ENCODE results near the gene DDOST. TPM values are rescaled to one million over a fixed set of nuclear protein-coding genes. Genes with fewer than 3 reads are reported as not detected.

DDOST gene
- total RNA-seq, 1 donor from 2014 or later, result 135 TPM

DNA sequence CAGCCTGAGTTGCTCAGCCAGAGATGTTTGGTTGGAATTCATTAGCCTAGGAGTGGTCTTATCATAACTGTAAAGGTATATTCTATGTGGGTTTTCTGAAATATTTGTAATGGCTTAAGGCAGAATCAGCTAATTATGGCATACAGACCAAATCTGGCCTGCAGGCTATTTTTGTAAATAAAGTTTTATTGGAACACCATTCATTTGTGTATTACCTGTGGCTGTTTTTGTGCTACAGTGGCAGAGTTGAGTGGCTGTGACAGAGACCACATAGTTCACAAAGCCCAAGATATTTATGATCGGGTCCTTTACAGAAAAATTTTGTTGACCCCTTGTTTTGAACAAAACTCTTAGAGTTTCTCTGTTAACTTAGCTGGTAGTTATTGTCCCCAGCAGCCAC, 7.4 kb upstream of the DDOST start:
- intact Hi-C loops (cut with micrococcal nuclease), result no loop called here
- DNase-seq (no peak), ATAC-seq (no peak)

- intact Hi-C loops (cut with micrococcal nuclease), result no loop called here
- DNase-seq (no peak), ATAC-seq (no peak)
These were observed 5.6 kb upstream of the DDOST start for GRCh38 chr1:20666804-20667203.

DNA sequence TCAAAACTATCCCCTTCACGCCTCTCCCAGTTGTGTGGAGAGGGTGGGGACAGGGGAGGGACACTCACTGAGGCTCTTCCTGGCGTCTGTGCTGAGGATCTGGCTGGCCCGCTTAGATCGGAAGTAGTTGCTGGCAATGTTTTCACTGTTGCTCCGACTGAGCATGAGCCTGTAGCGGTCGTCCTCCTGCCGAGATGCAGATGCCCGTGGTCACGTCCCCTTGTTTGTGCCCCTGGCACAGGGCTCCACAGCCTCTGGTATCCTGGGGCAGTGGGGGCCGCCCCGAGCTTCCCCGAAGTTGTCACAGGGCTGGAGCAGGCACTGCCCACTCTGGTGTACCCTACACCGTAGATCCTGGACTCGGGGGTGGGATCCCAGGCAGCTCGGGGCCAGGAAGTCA, 5.0 kb upstream of the DDOST start:
- DNase-seq (no peak), ATAC-seq (no peak)
- intact Hi-C loops (cut with micrococcal nuclease), result no loop called here

GRCh38 chr1:20665726-20666125, 4.6 kb upstream of the DDOST start:
- DNase-seq, result no peak
- ATAC-seq, result no peak
- intact Hi-C loops (cut with micrococcal nuclease), result no loop called here

GRCh38 chr1:20663969-20664715, 3.0 kb upstream of the DDOST start:
- DNase-seq (peak; percentile 17), ATAC-seq (no peak)
- intact Hi-C loops (cut with micrococcal nuclease), result no loop called here

GRCh38 chr1:20663365-20663764, 2.2 kb upstream of the DDOST start:
- ATAC-seq (no peak), DNase-seq (no peak)
- intact Hi-C loops (cut with micrococcal nuclease), result no loop called here

GRCh38 chr1:20662110-20662475, 924 bp upstream of the DDOST start:
- ATAC-seq, result no peak
- intact Hi-C loops (cut with micrococcal nuclease), result no loop called here
- DNase-seq, result no peak

GRCh38 chr1:20660847-20661206, 342 bp downstream of the DDOST start:
- ATAC-seq (no peak), DNase-seq (no peak)
- intact Hi-C loops (cut with micrococcal nuclease), result no loop called here

GRCh38 chr1:20660363-20660762, 806 bp downstream of the DDOST start:
- intact Hi-C loops (cut with micrococcal nuclease), result no loop called here
- no peak for ATAC-seq
- DNase-seq, result no peak

- DNase-seq (no peak), ATAC-seq (no peak)
- intact Hi-C loops (cut with micrococcal nuclease), result no loop called here
These were observed 2.8 kb downstream of the DDOST start for GRCh38 chr1:20658166-20658915.

DNA sequence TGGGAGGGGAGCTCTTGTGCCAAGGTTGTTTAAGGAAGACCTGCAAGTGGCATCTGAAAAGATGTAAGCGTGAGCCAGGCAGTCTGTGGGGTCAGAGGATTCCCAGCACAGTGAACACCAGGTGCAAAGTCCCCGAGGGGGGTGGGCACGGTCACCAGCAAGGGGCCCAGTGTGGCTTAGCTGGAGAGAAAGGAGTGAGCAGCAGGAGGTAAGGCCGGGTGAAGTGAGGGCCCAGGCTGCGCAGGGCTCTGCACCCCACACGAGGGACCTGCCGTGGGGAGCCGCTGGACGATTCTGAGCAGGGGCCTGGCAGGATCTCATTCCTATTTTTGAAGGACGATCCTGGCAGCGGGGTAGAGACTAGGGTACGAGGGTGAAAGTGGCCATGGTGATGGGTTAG, 4.1 kb downstream of the DDOST start:
- DNase-seq (no peak), ATAC-seq (no peak)
- intact Hi-C loops (cut with micrococcal nuclease), result no loop called here

DNA sequence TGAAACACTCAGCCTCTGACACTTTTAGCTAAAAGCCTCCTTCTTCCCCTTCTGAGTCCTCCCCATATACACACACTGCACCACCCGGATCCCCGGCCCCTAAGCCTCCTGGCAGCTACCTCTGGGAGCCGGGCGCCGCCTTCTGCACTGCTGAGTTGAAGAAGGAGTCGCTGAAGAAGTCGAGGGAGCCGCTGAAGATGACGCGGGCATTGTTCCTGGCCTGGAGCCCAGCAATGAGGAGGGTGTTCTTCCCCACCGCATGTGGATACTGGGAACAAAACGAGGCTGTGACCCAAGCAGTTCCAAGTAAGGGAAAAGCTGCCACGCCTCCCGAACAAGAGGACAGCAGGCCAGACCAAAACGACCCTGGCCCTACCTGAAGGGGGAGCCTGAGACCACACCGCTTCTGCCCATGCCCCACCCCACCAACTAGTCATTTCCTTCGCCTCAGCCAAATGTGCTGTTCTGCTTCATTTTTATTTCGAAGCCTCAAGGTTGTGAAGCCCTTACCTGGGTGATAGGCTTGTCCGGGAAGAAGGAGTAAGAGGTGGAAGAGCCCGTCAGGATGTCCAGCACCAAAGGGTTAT, 7.0 kb downstream of the DDOST start:
- intact Hi-C loops (cut with micrococcal nuclease), result no loop called here
- ATAC-seq, result peak; percentile 36

DNA sequence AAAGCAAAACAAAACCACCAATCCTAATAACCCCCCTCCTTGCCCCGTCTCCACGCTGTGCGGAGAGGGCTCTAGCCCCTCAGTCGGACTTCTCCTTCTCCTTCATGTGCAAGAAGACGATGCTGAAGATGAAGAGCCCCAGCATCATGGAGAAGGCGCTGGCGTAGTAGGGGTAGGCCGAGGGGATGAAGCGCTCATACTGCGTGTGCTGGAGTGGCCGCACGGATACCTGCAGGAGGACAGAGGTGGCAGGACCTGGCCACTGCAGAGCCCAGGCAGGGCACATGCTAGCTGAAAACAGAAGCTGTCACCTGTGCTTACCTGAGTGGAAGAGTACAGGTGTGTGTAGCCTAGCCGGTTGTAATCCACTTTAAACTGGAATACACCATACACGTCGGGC, 8.9 kb downstream of the DDOST start:
- ATAC-seq (no peak), DNase-seq (no peak)
- intact Hi-C loops (cut with micrococcal nuclease), result no loop called here

More for the DNA sequence above, 7.0 kb downstream of the DDOST start:
- peak; percentile 51 for DNase-seq

DNA sequence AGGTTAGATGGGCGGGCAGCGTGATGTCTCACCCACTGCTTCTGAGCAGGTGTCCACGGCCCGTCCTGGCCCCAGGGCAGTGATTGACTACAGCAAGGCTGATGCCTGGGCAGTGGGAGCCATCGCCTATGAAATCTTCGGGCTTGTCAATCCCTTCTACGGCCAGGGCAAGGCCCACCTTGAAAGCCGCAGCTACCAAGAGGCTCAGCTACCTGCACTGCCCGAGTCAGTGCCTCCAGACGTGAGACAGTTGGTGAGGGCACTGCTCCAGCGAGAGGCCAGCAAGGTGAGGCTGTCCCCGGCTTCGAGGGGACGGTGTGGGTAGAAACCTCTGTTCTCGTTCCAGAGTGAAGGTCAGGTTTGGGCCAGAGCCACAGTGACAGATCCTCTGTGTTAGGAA, 12.2 kb downstream of the DDOST start:
- DNase-seq (no peak), ATAC-seq (no peak)
- intact Hi-C loops (cut with micrococcal nuclease), result no loop called here

GRCh38 chr1:20648438-20648837, 12.7 kb downstream of the DDOST start:
- ATAC-seq, result no peak
- no peak for DNase-seq
- intact Hi-C loops (cut with micrococcal nuclease), result no loop called here

- intact Hi-C loops (cut with micrococcal nuclease), result no loop called here
- no peak for DNase-seq
- no peak for ATAC-seq
These were observed 15.8 kb downstream of the DDOST start for GRCh38 chr1:20645414-20645813.

GRCh38 chr1:20644416-20644815, 16.8 kb downstream of the DDOST start:
- intact Hi-C loops (cut with micrococcal nuclease), result loop anchor here (5.0 kb wide), 1 partner anchor 117 kb away; no protein-coding TSS in a partner anchor
- no peak for ATAC-seq
- no peak for DNase-seq

GRCh38 chr1:20643080-20643479, 18.1 kb downstream of the DDOST start:
- ATAC-seq (no peak), DNase-seq (no peak)
- intact Hi-C loops (cut with micrococcal nuclease), result loop anchor here (5.0 kb wide), 1 partner anchor 116 kb away; no protein-coding TSS in a partner anchor

- DNase-seq (no peak), ATAC-seq (no peak)
- intact Hi-C loops (cut with micrococcal nuclease), result loop anchor here (5.0 kb wide), 1 partner anchor 115 kb away; no protein-coding TSS in a partner anchor
These were observed 19.2 kb downstream of the DDOST start for GRCh38 chr1:20641975-20642374.

- intact Hi-C loops (cut with micrococcal nuclease), result loop anchor here (5.0 kb wide), 1 partner anchor 113 kb away; no protein-coding TSS in a partner anchor
- ATAC-seq, result peak; percentile 54
- no peak for DNase-seq
These were observed 21.0 kb downstream of the DDOST start for GRCh38 chr1:20640183-20640597.

Data from left ventricle myocardium superior (tissue), 1 donor.